GM23338 (cell line): ENCODE results near the gene TSPEAR. TPM values are rescaled to one million over a fixed set of nuclear protein-coding genes. Genes with fewer than 3 reads are reported as not detected.

Source experiments
- ATAC-seq: fragments of 200-7000 bp; cut with Tn5 transposase; 3 replicates; pipeline ENCODE4 v1.9.1; 2020
- DNase-seq: peaks from one replicate; pipeline ENCODE4 v3.0.0-alpha.2; 2015; ENCODE audit warnings: low spot score
- H2AFZ ChIP-seq: fragments of 200-600 bp; sonication (generic); 2 replicates; pipeline ENCODE4 v1.8.0; 2016; ENCODE audit warnings: antibody characterized with exemption, mild to moderate bottlenecking, moderate library complexity
- H3F3A ChIP-seq: fragments of 200-600 bp; sonication (generic); replicated peaks from 2 replicates; pipeline ENCODE4 v1.8.0; 2017; ENCODE audit warnings: antibody characterized with exemption, mixed run types, low read depth
- H3K27ac ChIP-seq: fragments of 200-600 bp; sonication (generic); 2 replicates; pipeline ENCODE4 v1.6.1; 2016; ENCODE audit warnings: low read depth
- H3K27me3 ChIP-seq: fragments of 200-600 bp; sonication (generic); 2 replicates; pipeline ENCODE4 v1.8.0; 2016; ENCODE audit warnings: mild to moderate bottlenecking, mixed run types, moderate library complexity; ENCODE audit not compliant: insufficient read depth
- H3K36me3 ChIP-seq: fragments of 200-600 bp; sonication (generic); 2 replicates; pipeline ENCODE4 v1.8.0; 2016; ENCODE audit warnings: mild to moderate bottlenecking; ENCODE audit not compliant: insufficient read depth
- H3K4me1 ChIP-seq: fragments of 200-600 bp; sonication (generic); 2 replicates; pipeline ENCODE4 v1.8.0; 2016; ENCODE audit warnings: mild to moderate bottlenecking, moderate library complexity; ENCODE audit not compliant: insufficient read depth
- H3K4me2 ChIP-seq: fragments of 200-600 bp; sonication (generic); 2 replicates; pipeline ENCODE4 v1.7.1; 2017; ENCODE audit warnings: mixed run types
- H3K4me3 ChIP-seq: fragments of 200-600 bp; sonication (generic); 2 replicates; pipeline ENCODE4 v1.6.1; 2016; ENCODE audit warnings: mixed run types
- H3K79me2 ChIP-seq: fragments of 200-600 bp; sonication (generic); replicated peaks from 2 replicates; pipeline ENCODE4 v1.8.0; 2017; ENCODE audit warnings: mild to moderate bottlenecking; ENCODE audit not compliant: insufficient read depth
- H3K9me2 ChIP-seq: fragments of 200-600 bp; sonication (generic); 2 replicates; pipeline ENCODE4 v1.8.0; 2017; ENCODE audit not compliant: insufficient read depth
- H4K20me1 ChIP-seq: fragments of 200-600 bp; sonication (generic); replicated peaks from 2 replicates; pipeline ENCODE4 v1.8.0; 2017; ENCODE audit warnings: mild to moderate bottlenecking; ENCODE audit not compliant: insufficient read depth
- H3K27ac Mint-ChIP-seq: 2 replicates; pipeline ENCODE4 v1.8.0; 2020; ENCODE audit warnings: inconsistent platforms, mild to moderate bottlenecking, moderate library complexity, mixed read lengths
- H3K27me3 Mint-ChIP-seq: 3 replicates; pipeline ENCODE4 v1.8.0; 2022; ENCODE audit warnings: low read depth, mild to moderate bottlenecking, moderate library complexity, mixed read lengths, inconsistent platforms; ENCODE audit not compliant: insufficient read depth, poor library complexity
- H3K36me3 Mint-ChIP-seq: 3 replicates; pipeline ENCODE4 v1.8.0; 2021; ENCODE audit warnings: low read depth, mild to moderate bottlenecking, inconsistent platforms, moderate library complexity, mixed read lengths
- H3K4me1 Mint-ChIP-seq: 3 replicates; pipeline ENCODE4 v1.8.0; 2020; ENCODE audit warnings: mild to moderate bottlenecking, inconsistent platforms, mixed read lengths
- H3K4me3 Mint-ChIP-seq: 3 replicates; pipeline ENCODE4 v1.8.0; 2021; ENCODE audit warnings: moderate library complexity, mild to moderate bottlenecking, inconsistent platforms, mixed read lengths
- H3K9me3 Mint-ChIP-seq: 3 replicates; pipeline ENCODE4 v1.8.0; 2020; ENCODE audit warnings: moderate library complexity, mild to moderate bottlenecking, inconsistent platforms, mixed read lengths
- CREB1 ChIP-seq: fragments of 250-450 bp; sonication (Bioruptor Pico); IDR thresholded peaks from 2 replicates; pipeline ENCODE4 v1.5.0; 2020; ENCODE audit warnings: low read depth, mild to moderate bottlenecking, moderate library complexity
- CTCF ChIP-seq, 2 experiments: fragments of 200-600 bp in 1 of 2; sonication (generic) in 1 of 2; conservative IDR thresholded peaks; 2 replicates each; pipeline versions ENCODE4 v1.5.1 to v1.6.1; 2016 to 2017; ENCODE audit warnings: antibody characterized with exemption in 2 of 2, low read depth in 2 of 2, mild to moderate bottlenecking in 2 of 2, moderate library complexity in 1 of 2
- EZH2 ChIP-seq: fragments of 200-600 bp; sonication (generic); IDR thresholded peaks from one replicate; pipeline ENCODE4 v1.8.0; 2017; ENCODE audit warnings: antibody characterized with exemption, mild to moderate bottlenecking, low read depth; ENCODE audit not compliant: unreplicated experiment
- EZH2phosphoT487 ChIP-seq: fragments of 200-600 bp; sonication (generic); IDR thresholded peaks from one replicate; pipeline ENCODE4 v1.8.1; 2018; ENCODE audit warnings: antibody characterized with exemption; ENCODE audit not compliant: unreplicated experiment
- JUNB ChIP-seq: IDR thresholded peaks from one replicate; pipeline ENCODE4 v1.6.1; 2016; ENCODE audit warnings: antibody characterized with exemption; ENCODE audit not compliant: unreplicated experiment
- NANOG ChIP-seq: IDR thresholded peaks from 2 replicates; pipeline ENCODE4 v1.6.1; 2016; ENCODE audit warnings: antibody characterized with exemption, borderline replicate concordance
- POLR2AphosphoS5 ChIP-seq: IDR thresholded peaks from 2 replicates; pipeline ENCODE4 v1.6.1; 2016; ENCODE audit warnings: antibody characterized with exemption, low read depth
- REST ChIP-seq: IDR thresholded peaks from one replicate; pipeline ENCODE4 v1.6.1; 2018; ENCODE audit warnings: antibody characterized with exemption; ENCODE audit not compliant: unreplicated experiment
- STAT1 ChIP-seq: IDR thresholded peaks from one replicate; pipeline ENCODE4 v1.6.1; 2016; ENCODE audit warnings: antibody characterized with exemption; ENCODE audit not compliant: unreplicated experiment
- ZNF114 ChIP-seq: fragments of 250-450 bp; sonication (Bioruptor Pico); IDR thresholded peaks from 2 replicates; pipeline ENCODE4 v1.5.0; 2020; ENCODE audit warnings: mild to moderate bottlenecking, moderate library complexity
- ZNF331 ChIP-seq: fragments of 250-450 bp; sonication (Bioruptor Pico); IDR thresholded peaks from 2 replicates; pipeline ENCODE4 v1.5.0; 2020; ENCODE audit warnings: low read depth, mild to moderate bottlenecking, moderate library complexity
- polyA plus RNA-seq: library from polyadenylated mRNA; unstranded; fragments of >200 nt; fragmentation: Nextera tagmentation; extraction: Ambion mirVana; gene quantifications from 2 replicates; pipeline ENCODE4 v1.2.1, GENCODE V29; 2016
- total RNA-seq: library from RNA; depleted of rRNA; stranded (reverse); fragments of >200 nt; shearing (Covaris generic); gene quantifications from 2 replicates; pipeline ENCODE4 v1.2.3, GENCODE V29; 2014
- TF ChIP-seq, protein P1 (sequence below): IDR thresholded peaks from 2 replicates; pipeline ENCODE4 v1.6.1; 2016; ENCODE audit warnings: antibody characterized with exemption
- TF ChIP-seq, protein P2 (sequence below): fragments of 250-450 bp; sonication (Bioruptor Pico); IDR thresholded peaks from 2 replicates; pipeline ENCODE4 v1.5.0; 2020; ENCODE audit warnings: mild to moderate bottlenecking, moderate library complexity

The TSPEAR gene
- total and polyA plus RNA-seq, 2 experiments from 2014 or later, result 0.35 to 0.92 TPM

- no peaks in the 10 kb centered on the region for H3K36me3 Mint-ChIP-seq
- Histone ChIP-seq H3F3A (peaks cover 25% of the 10 kb centered on the region), H3K36me3 (no peaks in the 10 kb centered on the region), H2AFZ (no peak overlapping the region; the same call in 1 of the 2 replicates), H4K20me1 (no peaks in the 10 kb centered on the region), H3K9me2 (no peaks in the 10 kb centered on the region), H3K79me2 (no peaks in the 10 kb centered on the region), H3K4me1 (peaks cover 65% of the 10 kb centered on the region), H3K27me3 (peaks cover 58% of the 10 kb centered on the region), H3K4me2 (peak overlapping the region; percentile 95), H3K4me3 (peak overlapping the region; percentile 71), H3K27ac (peak overlapping the region; percentile 87)
- no peaks in the 10 kb centered on the region for H3K9me3 Mint-ChIP-seq
- peaks cover 75% of the 10 kb centered on the region for H3K4me1 Mint-ChIP-seq
- H3K27me3 Mint-ChIP-seq, result peaks cover 61% of the 10 kb centered on the region
- no peak for TF ChIP-seq CREB1 (CRISPR knock-in tag)
- TF ChIP-seq STAT1, result no peak
- TF ChIP-seq, protein P1, sequence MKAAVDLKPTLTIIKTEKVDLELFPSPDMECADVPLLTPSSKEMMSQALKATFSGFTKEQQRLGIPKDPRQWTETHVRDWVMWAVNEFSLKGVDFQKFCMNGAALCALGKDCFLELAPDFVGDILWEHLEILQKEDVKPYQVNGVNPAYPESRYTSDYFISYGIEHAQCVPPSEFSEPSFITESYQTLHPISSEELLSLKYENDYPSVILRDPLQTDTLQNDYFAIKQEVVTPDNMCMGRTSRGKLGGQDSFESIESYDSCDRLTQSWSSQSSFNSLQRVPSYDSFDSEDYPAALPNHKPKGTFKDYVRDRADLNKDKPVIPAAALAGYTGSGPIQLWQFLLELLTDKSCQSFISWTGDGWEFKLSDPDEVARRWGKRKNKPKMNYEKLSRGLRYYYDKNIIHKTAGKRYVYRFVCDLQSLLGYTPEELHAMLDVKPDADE, result no peak
- TF ChIP-seq NANOG, result no peak
- TF ChIP-seq, protein P2, sequence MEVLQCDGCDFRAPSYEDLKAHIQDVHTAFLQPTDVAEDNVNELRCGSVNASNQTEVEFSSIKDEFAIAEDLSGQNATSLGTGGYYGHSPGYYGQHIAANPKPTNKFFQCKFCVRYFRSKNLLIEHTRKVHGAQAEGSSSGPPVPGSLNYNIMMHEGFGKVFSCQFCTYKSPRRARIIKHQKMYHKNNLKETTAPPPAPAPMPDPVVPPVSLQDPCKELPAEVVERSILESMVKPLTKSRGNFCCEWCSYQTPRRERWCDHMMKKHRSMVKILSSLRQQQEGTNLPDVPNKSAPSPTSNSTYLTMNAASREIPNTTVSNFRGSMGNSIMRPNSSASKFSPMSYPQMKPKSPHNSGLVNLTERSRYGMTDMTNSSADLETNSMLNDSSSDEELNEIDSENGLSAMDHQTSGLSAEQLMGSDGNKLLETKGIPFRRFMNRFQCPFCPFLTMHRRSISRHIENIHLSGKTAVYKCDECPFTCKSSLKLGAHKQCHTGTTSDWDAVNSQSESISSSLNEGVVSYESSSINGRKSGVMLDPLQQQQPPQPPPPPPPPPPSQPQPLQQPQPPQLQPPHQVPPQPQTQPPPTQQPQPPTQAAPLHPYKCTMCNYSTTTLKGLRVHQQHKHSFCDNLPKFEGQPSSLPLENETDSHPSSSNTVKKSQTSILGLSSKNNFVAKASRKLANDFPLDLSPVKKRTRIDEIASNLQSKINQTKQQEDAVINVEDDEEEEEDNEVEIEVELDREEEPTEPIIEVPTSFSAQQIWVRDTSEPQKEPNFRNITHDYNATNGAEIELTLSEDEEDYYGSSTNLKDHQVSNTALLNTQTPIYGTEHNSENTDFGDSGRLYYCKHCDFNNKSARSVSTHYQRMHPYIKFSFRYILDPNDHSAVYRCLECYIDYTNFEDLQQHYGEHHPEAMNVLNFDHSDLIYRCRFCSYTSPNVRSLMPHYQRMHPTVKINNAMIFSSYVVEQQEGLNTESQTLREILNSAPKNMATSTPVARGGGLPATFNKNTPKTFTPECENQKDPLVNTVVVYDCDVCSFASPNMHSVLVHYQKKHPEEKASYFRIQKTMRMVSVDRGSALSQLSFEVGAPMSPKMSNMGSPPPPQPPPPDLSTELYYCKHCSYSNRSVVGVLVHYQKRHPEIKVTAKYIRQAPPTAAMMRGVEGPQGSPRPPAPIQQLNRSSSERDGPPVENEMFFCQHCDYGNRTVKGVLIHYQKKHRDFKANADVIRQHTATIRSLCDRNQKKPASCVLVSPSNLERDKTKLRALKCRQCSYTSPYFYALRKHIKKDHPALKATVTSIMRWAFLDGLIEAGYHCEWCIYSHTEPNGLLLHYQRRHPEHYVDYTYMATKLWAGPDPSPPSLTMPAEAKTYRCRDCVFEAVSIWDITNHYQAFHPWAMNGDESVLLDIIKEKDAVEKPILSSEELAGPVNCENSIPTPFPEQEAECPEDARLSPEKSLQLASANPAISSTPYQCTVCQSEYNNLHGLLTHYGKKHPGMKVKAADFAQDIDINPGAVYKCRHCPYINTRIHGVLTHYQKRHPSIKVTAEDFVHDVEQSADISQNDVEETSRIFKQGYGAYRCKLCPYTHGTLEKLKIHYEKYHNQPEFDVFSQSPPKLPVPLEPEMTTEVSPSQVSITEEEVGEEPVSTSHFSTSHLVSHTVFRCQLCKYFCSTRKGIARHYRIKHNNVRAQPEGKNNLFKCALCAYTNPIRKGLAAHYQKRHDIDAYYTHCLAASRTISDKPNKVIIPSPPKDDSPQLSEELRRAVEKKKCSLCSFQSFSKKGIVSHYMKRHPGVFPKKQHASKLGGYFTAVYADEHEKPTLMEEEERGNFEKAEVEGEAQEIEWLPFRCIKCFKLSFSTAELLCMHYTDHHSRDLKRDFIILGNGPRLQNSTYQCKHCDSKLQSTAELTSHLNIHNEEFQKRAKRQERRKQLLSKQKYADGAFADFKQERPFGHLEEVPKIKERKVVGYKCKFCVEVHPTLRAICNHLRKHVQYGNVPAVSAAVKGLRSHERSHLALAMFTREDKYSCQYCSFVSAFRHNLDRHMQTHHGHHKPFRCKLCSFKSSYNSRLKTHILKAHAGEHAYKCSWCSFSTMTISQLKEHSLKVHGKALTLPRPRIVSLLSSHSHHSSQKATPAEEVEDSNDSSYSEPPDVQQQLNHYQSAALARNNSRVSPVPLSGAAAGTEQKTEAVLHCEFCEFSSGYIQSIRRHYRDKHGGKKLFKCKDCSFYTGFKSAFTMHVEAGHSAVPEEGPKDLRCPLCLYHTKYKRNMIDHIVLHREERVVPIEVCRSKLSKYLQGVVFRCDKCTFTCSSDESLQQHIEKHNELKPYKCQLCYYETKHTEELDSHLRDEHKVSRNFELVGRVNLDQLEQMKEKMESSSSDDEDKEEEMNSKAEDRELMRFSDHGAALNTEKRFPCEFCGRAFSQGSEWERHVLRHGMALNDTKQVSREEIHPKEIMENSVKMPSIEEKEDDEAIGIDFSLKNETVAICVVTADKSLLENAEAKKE, result no peak
- TF ChIP-seq EZH2phosphoT487, result no peak
- TF ChIP-seq CTCF (conservative IDR thresholded peaks at IDR 0.05; ENCODE audit: low read depth in 2 of 2), result no peak
- no peak for TF ChIP-seq POLR2AphosphoS5
- no peak for TF ChIP-seq EZH2
- no peak for TF ChIP-seq ZNF331 (CRISPR knock-in tag)
- TF ChIP-seq ZNF114, result no peak
- TF ChIP-seq REST, result no peak
- no peak for TF ChIP-seq JUNB
- H3K27ac Mint-ChIP-seq, result peak overlapping the region; percentile 92
- peak overlapping the region; percentile 78 for H3K4me3 Mint-ChIP-seq
- ATAC-seq (peak; percentile 2; the same call in 1 of the 3 replicates), DNase-seq (peak; percentile 41)
Measured at GRCh38 chr21:44706026-44706705, 5.2 kb downstream of the TSPEAR start.
